KMS-11 (cell line): ENCODE data around the gene DCUN1D3.
"Not testable (repeated sequence)": the region's sequence is repeated elsewhere in the genome, so short reads cannot be mapped to it uniquely, and the experiment has no call there.

Experiments used
- H2AFZ ChIP-seq: fragments of 200-600 bp; sonication (generic); 2 replicates; pipeline ENCODE4 v1.6.1; 2016; ENCODE audit warnings: antibody characterized with exemption, mixed run types, low read depth
- H3K27ac ChIP-seq: fragments of 200-600 bp; sonication (generic); 2 replicates; pipeline ENCODE4 v1.6.1; 2016; ENCODE audit warnings: mild to moderate bottlenecking, mixed run types
- H3K27me3 ChIP-seq: fragments of 200-600 bp; sonication (generic); 2 replicates; pipeline ENCODE4 v1.6.1; 2017; ENCODE audit warnings: mild to moderate bottlenecking, low read depth, mixed run types, moderate library complexity; ENCODE audit not compliant: insufficient read depth
- H3K36me3 ChIP-seq: fragments of 200-600 bp; sonication (generic); 2 replicates; pipeline ENCODE4 v1.6.1; 2017; ENCODE audit warnings: mild to moderate bottlenecking, mixed run types; ENCODE audit not compliant: insufficient read depth
- H3K4me1 ChIP-seq: fragments of 200-600 bp; sonication (generic); 2 replicates; pipeline ENCODE4 v1.6.1; 2016; ENCODE audit warnings: mild to moderate bottlenecking, low read depth, mixed run types; ENCODE audit not compliant: poor library complexity, severe bottlenecking
- H3K4me2 ChIP-seq: fragments of 200-600 bp; sonication (generic); 2 replicates; pipeline ENCODE4 v1.7.0; 2016; ENCODE audit warnings: mild to moderate bottlenecking, mixed run types
- H3K4me3 ChIP-seq: fragments of 200-600 bp; sonication (generic); IDR thresholded peaks from 2 replicates; pipeline ENCODE4 v1.6.1; 2017; ENCODE audit warnings: low read depth, low read length, mixed read lengths; ENCODE audit not compliant: insufficient read depth
- H3K79me2 ChIP-seq: fragments of 200-600 bp; sonication (generic); 2 replicates; pipeline ENCODE4 v1.6.1; 2016; ENCODE audit warnings: low read depth, mixed run types; ENCODE audit not compliant: insufficient read depth
- H3K9ac ChIP-seq: fragments of 200-600 bp; sonication (generic); 2 replicates; pipeline ENCODE4 v1.6.1; 2016; ENCODE audit warnings: mild to moderate bottlenecking, mixed run types
- H4K20me1 ChIP-seq: fragments of 200-600 bp; sonication (generic); 2 replicates; pipeline ENCODE4 v1.6.1; 2016; ENCODE audit warnings: mild to moderate bottlenecking, mixed run types; ENCODE audit not compliant: insufficient read depth
- TF ChIP-seq, protein P1 (sequence below): fragments of 200-600 bp; sonication (generic); conservative IDR thresholded peaks from 2 replicates; pipeline ENCODE4 v1.6.1; 2017; ENCODE audit warnings: low read depth, mild to moderate bottlenecking, antibody characterized with exemption, low read length, moderate library complexity, mixed read lengths

The DCUN1D3 gene

DNA sequence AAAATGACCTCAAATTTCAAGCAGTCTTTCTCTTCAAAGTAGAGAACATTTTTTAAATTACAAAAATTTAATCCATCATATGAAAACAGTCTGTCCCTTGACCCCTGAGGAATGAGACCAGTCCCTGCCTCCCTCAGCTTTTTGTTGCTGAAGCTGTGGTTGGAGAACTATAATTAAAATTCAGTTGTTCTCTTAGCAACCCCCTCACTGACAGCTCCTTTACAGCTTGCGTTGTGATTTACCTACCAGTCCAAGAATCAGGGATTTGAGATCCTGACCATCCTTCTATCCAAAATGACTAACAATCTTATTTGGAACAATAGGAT is 30.2 kb upstream of the DCUN1D3 start:
- H3K27ac ChIP-seq = no peak overlapping the region
- no peak overlapping the region for H3K4me2 ChIP-seq
- H3K36me3 ChIP-seq = no peaks in the 10 kb centered on the region
- no peak overlapping the region for H3K4me3 ChIP-seq
- no peaks in the 10 kb centered on the region for H3K27me3 ChIP-seq
- no peak overlapping the region for H3K9ac ChIP-seq
- no peaks in the 10 kb centered on the region for H3K4me1 ChIP-seq
- no peak overlapping the region for H2AFZ ChIP-seq
- no peaks in the 10 kb centered on the region for H3K79me2 ChIP-seq
- H4K20me1 ChIP-seq = no peaks in the 10 kb centered on the region
- TF ChIP-seq, protein P1, sequence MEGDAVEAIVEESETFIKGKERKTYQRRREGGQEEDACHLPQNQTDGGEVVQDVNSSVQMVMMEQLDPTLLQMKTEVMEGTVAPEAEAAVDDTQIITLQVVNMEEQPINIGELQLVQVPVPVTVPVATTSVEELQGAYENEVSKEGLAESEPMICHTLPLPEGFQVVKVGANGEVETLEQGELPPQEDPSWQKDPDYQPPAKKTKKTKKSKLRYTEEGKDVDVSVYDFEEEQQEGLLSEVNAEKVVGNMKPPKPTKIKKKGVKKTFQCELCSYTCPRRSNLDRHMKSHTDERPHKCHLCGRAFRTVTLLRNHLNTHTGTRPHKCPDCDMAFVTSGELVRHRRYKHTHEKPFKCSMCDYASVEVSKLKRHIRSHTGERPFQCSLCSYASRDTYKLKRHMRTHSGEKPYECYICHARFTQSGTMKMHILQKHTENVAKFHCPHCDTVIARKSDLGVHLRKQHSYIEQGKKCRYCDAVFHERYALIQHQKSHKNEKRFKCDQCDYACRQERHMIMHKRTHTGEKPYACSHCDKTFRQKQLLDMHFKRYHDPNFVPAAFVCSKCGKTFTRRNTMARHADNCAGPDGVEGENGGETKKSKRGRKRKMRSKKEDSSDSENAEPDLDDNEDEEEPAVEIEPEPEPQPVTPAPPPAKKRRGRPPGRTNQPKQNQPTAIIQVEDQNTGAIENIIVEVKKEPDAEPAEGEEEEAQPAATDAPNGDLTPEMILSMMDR = no peak

DNA sequence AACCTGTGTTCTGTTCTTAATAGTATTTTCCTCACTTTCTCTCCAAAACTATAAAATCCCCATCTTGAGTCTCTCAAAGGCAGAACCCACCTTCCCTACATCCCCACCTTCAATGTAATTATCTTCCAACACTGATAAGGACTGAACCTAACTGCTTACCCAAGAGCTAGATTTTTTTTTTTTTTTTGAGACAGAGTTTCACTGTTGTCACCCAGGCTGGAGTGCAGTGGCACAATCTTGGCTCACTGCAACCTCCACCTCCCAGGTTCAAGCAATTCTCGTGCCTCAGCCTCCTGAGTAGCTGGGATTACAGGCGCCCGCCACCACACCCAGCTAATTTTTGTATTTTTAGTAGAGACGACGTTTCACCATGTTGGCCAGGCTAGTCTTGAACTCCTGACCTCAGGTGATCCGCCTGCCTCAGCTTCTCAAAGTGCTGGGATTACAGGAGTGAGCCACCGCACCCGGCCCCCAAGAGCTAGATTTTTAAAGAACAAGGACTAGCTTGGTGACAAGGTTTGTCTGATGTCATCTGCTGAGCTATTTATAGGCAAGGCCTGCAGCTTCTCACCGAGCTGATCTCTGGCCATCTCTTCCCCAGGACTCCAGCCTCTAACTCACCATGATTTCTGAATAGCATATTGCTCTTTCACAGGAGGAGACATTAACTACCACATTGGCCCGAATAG is 29.7 kb upstream of the DCUN1D3 start:
- not testable (repeated sequence) for H3K9ac ChIP-seq, H4K20me1 ChIP-seq, H3K79me2 ChIP-seq, H3K27ac ChIP-seq, H3K4me1 ChIP-seq, H3K4me3 ChIP-seq, H3K36me3 ChIP-seq, H2AFZ ChIP-seq, H3K4me2 ChIP-seq, H3K27me3 ChIP-seq

GRCh38 chr16:20928774-20929411 is 28.7 kb upstream of the DCUN1D3 start:
- no peaks in the 10 kb centered on the region for H4K20me1 ChIP-seq

DNA sequence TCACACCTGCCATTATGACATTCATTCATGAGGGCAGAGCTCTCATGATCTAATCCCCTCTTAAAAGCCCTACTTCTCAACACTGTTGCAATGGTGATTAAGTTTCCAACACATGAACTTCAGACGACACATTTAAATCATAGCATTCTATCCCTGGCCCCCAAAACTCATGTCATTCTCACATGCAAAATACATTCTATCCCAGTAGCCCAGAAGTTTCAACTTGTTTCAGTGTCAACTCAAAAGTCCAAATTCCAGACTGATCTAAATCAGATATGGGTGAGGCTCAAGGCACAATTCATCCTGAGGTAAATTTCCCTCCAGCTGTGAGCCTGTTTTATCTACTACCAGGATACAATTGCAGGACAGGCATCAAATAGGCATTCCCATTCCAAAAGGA is 25.6 kb upstream of the DCUN1D3 start:
- H2AFZ ChIP-seq = no peak overlapping the region
- H3K4me2 ChIP-seq = no peak overlapping the region
- TF ChIP-seq, protein P1 = no peak
- no peaks in the 10 kb centered on the region for H3K36me3 ChIP-seq
- H4K20me1 ChIP-seq = no peaks in the 10 kb centered on the region
- H3K27ac ChIP-seq = no peak overlapping the region
- H3K27me3 ChIP-seq = no peaks in the 10 kb centered on the region
- no peaks in the 10 kb centered on the region for H3K4me1 ChIP-seq
- no peak overlapping the region for H3K9ac ChIP-seq
- H3K4me3 ChIP-seq = no peak overlapping the region
- H3K79me2 ChIP-seq = no peaks in the 10 kb centered on the region

More at GRCh38 chr16:20928774-20929411, 28.7 kb upstream of the DCUN1D3 start:
- H3K4me2 ChIP-seq = no peak overlapping the region
- no peaks in the 10 kb centered on the region for H3K36me3 ChIP-seq
- no peaks in the 10 kb centered on the region for H3K27me3 ChIP-seq
- H3K4me1 ChIP-seq = no peaks in the 10 kb centered on the region
- no peak overlapping the region for H3K27ac ChIP-seq
- H2AFZ ChIP-seq = no peak overlapping the region
- H3K79me2 ChIP-seq = no peaks in the 10 kb centered on the region
- TF ChIP-seq, protein P1 = no peak
- no peak overlapping the region for H3K4me3 ChIP-seq
- H3K9ac ChIP-seq = no peak overlapping the region

DNA sequence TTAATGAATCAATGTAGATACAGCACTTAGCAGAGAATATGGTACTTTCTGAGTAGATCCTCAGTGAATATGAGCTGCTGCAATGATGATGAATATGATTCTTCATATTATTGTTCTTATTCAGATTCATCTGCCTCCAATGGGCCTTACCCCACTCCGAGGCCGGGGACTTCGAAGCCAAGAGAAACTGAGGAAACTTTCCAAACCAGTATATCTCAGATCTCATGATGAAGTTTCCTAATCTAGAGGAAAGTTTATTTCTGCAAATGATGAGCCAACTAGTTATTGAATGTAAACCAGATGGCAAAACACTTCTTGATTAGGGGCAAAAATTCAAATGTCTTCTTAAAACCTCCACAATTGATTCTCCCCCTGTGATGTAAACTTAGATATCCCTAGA is 23.7 kb upstream of the DCUN1D3 start:
- no peaks in the 10 kb centered on the region for H3K36me3 ChIP-seq
- H2AFZ ChIP-seq = no peak overlapping the region
- H4K20me1 ChIP-seq = no peaks in the 10 kb centered on the region
- H3K4me2 ChIP-seq = no peak overlapping the region
- no peak overlapping the region for H3K9ac ChIP-seq
- no peaks in the 10 kb centered on the region for H3K27me3 ChIP-seq
- H3K4me3 ChIP-seq = no peak overlapping the region
- H3K4me1 ChIP-seq = no peaks in the 10 kb centered on the region
- TF ChIP-seq, protein P1 = no peak
- H3K27ac ChIP-seq = no peak overlapping the region
- no peaks in the 10 kb centered on the region for H3K79me2 ChIP-seq
